Testis (tissue), 2 donors: ENCODE measurements around the gene DDX59.

Experiments
- POLR2A ChIP-seq: fragments of 450-650 bp; IDR thresholded peaks from one replicate; pipeline ENCODE4 v1.6.1; 2017; ENCODE audit warnings: antibody characterized with exemption, mild to moderate bottlenecking, moderate library complexity
- TF ChIP-seq, protein P1 (sequence below), 3 experiments: fragments of 450-650 bp in 2 of 3; fragments of 200-600 bp in 1 of 3; sonication (generic) in 1 of 3; IDR thresholded peaks; one replicate each; pipeline ENCODE4 v1.5.1; 2016 to 2019; ENCODE audit warnings: antibody characterized with exemption in 3 of 3, mild to moderate bottlenecking in 2 of 3, moderate library complexity in 1 of 3

DNA sequence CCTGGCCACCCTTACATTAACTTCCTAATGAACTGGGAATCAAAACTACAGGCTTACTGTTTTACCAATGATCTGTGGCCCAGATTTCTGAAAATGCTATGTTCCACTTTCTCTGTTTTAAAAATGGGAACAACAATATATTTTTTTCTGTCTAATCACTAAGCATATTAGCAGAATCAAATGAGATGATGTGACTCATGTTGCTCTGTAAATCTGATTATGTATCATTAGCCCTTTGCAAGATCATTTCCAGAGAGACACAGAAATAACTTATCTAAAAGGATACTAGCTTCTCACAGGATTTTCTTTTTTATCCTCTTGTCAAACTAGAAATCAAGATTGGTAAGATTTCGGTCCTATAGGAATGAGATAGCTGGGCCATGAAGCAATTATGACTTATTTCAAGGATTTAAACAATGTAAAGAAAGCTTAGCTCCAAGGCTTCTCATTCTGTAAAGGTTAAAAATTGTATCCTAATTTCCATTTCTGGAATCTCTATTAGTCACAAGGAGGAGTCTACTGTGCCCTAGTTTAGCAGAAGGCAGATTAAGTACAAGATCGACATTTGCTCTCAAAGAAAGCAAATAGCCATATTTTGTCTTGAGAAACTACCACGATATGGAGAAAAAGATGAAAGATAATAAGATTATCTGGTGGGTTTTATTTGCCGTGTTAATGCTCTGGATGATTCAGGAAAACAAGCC is 36.6 kb upstream of the DDX59 start:
- TF ChIP-seq, protein P1, sequence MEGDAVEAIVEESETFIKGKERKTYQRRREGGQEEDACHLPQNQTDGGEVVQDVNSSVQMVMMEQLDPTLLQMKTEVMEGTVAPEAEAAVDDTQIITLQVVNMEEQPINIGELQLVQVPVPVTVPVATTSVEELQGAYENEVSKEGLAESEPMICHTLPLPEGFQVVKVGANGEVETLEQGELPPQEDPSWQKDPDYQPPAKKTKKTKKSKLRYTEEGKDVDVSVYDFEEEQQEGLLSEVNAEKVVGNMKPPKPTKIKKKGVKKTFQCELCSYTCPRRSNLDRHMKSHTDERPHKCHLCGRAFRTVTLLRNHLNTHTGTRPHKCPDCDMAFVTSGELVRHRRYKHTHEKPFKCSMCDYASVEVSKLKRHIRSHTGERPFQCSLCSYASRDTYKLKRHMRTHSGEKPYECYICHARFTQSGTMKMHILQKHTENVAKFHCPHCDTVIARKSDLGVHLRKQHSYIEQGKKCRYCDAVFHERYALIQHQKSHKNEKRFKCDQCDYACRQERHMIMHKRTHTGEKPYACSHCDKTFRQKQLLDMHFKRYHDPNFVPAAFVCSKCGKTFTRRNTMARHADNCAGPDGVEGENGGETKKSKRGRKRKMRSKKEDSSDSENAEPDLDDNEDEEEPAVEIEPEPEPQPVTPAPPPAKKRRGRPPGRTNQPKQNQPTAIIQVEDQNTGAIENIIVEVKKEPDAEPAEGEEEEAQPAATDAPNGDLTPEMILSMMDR (IDR thresholded peaks at IDR 0.05) = no peak
- no peak for TF ChIP-seq POLR2A
